ENCODE data around the gene HNRNPA3.
"Not testable (repeated sequence)": the region's sequence is repeated elsewhere in the genome, so short reads cannot be mapped to it uniquely, and the experiment has no call there.

Gene HNRNPA3

DNA sequence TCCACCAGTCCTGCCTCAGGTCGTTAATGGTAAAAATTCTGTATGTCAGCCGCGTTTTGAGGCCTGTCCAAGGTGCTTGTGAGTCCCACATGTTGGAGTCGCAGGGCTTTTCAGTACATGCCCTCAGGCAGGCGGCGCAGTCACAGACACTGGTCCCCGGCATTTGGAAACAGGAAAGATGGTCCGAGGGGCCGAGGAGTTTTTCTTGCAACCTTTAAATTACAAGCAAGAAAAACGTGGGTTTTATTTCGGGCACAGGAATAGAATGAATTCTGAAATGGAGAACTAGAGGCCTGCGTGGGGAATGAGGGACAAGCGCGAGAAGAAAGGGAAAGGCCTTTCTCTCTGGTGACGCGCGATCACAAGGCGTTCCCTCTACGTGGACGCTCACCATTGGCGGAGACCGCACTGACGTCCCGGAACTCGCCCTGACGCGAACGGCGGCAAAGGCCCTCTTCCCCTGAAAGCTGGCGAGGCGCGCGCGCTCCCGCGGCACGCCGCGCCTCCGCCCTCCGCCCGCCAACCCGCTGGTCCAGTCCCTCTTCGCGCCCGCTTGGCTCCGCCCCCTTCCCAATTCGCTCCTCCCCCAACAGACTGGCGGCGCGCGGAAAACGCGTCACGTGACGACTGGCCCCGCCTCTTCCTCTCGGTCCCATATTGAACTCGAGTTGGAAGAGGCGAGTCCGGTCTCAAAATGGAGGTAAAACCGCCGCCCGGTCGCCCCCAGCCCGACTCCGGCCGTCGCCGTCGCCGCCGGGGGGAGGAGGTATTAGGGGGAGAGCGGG, at the start of gene HNRNPA3:
HNRNPA3 (plus strand) TSS at position 689 of the 785 bp plus-strand sequence; CDS start at position 695, 6 bp downstream.
- peak; percentile 97 to 99 (median 98) for DNase-seq (ENCODE audit: low read depth in 2 of 3, low spot score in 2 of 3)

GRCh38 chr2:177164131-177164530, 48.5 kb upstream of the HNRNPA3 start:
- DNase-seq (ENCODE audit: low read depth in 2 of 3, low spot score in 2 of 3): no peak

GRCh38 chr2:177164584-177165052, 48.0 kb upstream of the HNRNPA3 start:
- DNase-seq (ENCODE audit: low read depth in 2 of 3, low spot score in 2 of 3): peak; percentile 39 to 61 (median 60)

DNA sequence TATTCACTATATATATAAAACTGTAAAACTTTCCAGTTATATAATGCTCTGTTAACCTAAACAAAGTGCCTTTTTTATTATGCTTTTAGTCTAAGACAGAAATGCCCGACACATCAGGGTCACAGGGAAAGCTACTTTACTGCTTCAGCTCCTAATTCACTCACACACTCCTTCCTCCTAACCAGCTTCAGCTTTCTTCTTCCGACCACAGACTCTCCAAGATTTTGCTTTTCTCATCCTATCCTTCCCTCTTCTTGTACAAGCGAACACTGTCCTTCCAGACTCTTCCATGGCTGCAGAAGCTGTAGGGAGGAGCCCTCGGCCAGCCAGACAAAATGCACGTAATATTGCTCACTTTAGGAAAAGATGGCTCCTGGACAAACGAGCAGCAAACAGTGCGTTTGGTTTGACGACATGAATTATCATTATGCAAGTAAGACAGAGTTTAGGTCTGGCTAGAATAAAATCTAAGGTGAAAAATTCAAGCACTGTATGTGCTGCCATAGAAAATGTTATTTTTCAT, 47.5 kb upstream of the HNRNPA3 start:
- no peak for DNase-seq (ENCODE audit: low read depth in 2 of 3, low spot score in 2 of 3)

- DNase-seq (ENCODE audit: low read depth in 2 of 3, low spot score in 2 of 3): no peak
These were observed 46.6 kb upstream of the HNRNPA3 start for GRCh38 chr2:177165721-177166711.

- DNase-seq (ENCODE audit: low read depth in 2 of 3, low spot score in 2 of 3): no peak
These were observed 42.6 kb upstream of the HNRNPA3 start for GRCh38 chr2:177169810-177170514.

GRCh38 chr2:177171418-177171865, 41.2 kb upstream of the HNRNPA3 start:
- DNase-seq (ENCODE audit: low read depth in 2 of 3, low spot score in 2 of 3): no peak

GRCh38 chr2:177172034-177172880, 40.3 kb upstream of the HNRNPA3 start:
- DNase-seq (ENCODE audit: low read depth in 2 of 3, low spot score in 2 of 3): no peak

DNA sequence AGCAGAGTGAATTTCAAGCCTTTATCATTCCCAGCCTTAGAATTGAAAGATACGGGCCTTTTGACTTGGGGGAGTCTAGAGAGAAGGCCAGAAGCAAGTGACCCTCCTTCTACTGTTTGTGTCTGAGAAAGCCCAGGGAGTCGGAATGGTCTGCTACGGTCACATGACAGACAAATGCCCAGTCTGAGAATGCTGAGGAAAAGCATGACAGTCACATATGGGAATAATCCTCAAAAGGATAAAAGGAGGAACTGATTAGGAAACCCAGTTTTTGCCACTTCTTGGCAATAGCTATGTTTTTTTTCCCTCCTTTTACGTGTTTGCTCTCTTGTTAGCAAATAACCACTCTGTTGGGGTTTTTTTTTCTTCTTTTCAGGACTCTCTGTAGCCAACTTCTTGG, 38.1 kb upstream of the HNRNPA3 start:
- DNase-seq (ENCODE audit: low read depth in 2 of 3, low spot score in 2 of 3): no peak

- DNase-seq (ENCODE audit: low read depth in 2 of 3, low spot score in 2 of 3): no peak
These were observed 36.5 kb upstream of the HNRNPA3 start for GRCh38 chr2:177175917-177176668.

- no peak for DNase-seq (ENCODE audit: low read depth in 2 of 3, low spot score in 2 of 3)
These were observed 33.8 kb upstream of the HNRNPA3 start for GRCh38 chr2:177178797-177179196.

GRCh38 chr2:177179227-177179626, 33.4 kb upstream of the HNRNPA3 start:
- DNase-seq (ENCODE audit: low read depth in 2 of 3, low spot score in 2 of 3): no peak

DNA sequence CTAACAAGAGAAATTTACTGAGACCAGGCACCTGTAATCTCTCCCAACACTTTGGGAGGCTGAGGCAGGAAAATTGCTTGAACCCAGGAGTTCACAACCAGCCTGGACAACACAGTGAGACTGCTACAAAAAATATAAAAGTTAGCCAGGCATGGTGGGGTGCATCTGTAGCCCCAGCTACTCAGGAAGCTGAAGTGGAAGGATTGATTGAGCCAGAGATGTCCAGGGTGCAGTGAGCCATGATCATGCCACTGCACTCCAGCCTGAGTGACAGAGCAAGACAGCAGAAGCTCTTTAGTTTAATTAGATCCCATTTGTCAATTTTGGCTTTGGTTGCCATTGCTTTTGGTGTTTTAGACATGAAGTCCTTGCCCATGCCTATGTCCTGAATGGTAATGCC, 32.9 kb upstream of the HNRNPA3 start:
- DNase-seq (ENCODE audit: low read depth in 2 of 3, low spot score in 2 of 3): not testable (repeated sequence)

GRCh38 chr2:177180269-177181000, 32.2 kb upstream of the HNRNPA3 start:
- no peak for DNase-seq (ENCODE audit: low read depth in 2 of 3, low spot score in 2 of 3)

GRCh38 chr2:177183860-177184259, 28.7 kb upstream of the HNRNPA3 start:
- no peak for DNase-seq (ENCODE audit: low read depth in 2 of 3, low spot score in 2 of 3)

DNA sequence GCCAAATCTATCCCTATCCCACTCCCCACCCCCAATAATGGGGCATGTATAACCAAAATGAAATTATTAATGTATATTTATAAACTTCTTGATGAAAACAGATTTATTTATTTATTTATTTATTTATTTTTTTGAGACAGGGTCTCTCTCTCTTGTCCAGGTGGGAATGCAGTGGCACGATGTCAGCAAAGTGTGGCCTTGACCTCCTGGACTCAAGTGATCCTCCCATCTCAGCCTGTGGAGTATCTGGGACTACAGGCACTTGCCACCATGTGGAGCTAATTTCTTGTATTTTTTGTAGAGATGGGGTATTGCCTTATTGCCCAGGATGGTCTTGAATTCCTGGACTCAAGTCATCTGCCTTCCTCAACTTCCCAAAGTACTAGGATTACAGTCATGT, 28.0 kb upstream of the HNRNPA3 start:
- DNase-seq (ENCODE audit: low read depth in 2 of 3, low spot score in 2 of 3): no peak

DNA sequence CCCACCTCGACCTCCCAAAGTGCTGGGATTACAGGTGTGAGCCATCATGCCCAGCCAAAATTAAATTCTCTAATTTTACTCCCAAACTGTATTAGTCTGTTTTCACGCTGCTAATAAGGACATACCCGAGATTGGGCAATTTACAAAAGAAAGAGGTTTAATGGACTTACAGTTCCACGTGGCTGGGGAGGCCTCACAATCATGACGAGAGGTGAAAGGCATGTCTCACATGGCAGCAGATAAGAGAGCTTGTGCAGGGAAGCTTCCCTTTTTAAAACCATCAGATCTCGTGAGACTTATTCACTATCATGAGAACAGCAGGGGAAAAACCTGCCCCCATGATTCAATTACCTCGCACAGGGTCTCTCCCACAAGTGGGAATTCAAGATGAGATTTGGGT, 26.6 kb upstream of the HNRNPA3 start:
- not testable (repeated sequence) for DNase-seq (ENCODE audit: low read depth in 2 of 3, low spot score in 2 of 3)

DNA sequence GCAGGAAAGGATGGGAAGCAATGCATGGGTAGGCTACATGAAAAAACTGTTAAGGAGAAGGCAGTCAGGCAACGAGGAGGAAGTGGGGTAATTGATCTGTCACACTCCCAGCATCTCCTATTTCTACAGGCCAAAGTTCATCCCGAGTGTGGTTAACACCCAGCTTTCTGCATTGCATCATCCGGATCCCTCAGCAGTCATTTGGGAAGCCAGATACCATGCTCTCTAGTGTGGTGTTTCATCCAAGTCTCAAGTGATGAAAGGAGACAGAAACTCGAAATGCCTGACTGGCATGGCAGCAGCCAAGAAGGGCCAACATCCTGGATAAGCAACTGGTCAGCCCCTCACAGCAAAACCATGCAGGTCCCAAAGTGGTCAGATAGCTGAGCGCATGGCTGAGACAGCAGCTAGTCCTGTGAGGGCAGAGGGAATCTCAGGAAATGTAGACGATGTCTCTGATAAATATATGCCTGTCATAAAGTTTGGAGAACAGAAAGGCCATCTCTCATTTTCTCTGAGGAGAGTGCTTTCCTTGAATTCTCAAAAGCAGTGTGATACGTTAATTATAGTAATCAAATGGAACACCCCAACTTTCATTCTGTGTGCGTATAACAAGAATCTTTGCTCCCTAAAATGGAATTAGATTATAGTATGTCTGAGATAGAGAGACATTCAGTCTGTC, 24.8 kb upstream of the HNRNPA3 start:
- no peak for DNase-seq (ENCODE audit: low read depth in 2 of 3, low spot score in 2 of 3)
